HG03108 (cell line): ENCODE measurements around the gene NPLOC4.
"Not testable (repeated sequence)": the region's sequence is repeated elsewhere in the genome, so short reads cannot be mapped to it uniquely, and the experiment has no call there.

Source experiments
- ATAC-seq: cut with Tn5 transposase; IDR thresholded peaks from one replicate; pipeline ENCODE4 v1.9.1; 2021; ENCODE audit warnings: moderate library complexity; ENCODE audit not compliant: unreplicated experiment

The NPLOC4 gene

DNA sequence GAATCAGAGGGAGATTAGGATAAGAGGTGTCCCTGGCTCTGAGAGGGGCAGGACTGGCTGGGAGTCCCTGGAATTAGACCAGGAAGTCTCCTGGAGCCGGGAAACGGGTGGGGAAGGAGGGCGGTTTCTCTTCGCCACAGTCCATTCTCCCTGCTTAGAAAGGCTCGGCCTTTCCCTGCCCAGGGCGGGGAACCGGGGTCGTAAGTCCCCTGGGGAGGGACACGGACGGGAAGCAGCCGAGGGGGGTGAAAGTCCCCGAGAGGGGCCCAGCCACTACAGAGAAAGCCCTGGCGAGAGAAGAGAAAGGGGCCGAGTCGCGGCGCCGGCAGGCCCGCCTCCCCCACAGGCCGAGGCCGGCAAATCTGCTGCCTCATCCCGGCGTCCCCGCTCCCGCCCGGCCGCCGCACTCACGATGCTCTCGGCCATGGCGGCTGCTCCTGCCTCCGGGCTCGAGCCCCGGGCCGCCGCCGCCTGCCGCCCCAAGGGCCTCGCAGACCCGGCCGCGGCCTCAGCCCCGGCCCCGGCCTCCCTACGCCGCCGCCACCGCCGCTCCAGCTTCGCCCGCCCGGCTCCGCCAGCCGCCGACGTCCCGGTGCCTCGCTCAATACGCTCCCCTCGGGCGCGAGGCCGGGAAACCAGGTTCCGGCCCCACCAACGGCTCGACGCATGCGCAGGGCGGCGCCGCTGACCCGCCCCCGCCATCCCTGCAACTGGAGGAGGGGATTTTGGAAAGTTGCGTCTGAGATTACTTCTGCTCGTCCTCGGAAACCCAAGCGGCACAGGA, at the start of gene NPLOC4, which contains the start of gene TSPAN10:
Gene NPLOC4 (minus strand): TSS at position 608 of the 784 bp plus-strand sequence. CDS start 182 bp downstream, at position 426.
Gene TSPAN10 (plus strand): TSS at position 692 of the 784 bp plus-strand sequence. CDS start 5,217 bp downstream, outside the sequence.
- peak; percentile 81 for ATAC-seq

DNA sequence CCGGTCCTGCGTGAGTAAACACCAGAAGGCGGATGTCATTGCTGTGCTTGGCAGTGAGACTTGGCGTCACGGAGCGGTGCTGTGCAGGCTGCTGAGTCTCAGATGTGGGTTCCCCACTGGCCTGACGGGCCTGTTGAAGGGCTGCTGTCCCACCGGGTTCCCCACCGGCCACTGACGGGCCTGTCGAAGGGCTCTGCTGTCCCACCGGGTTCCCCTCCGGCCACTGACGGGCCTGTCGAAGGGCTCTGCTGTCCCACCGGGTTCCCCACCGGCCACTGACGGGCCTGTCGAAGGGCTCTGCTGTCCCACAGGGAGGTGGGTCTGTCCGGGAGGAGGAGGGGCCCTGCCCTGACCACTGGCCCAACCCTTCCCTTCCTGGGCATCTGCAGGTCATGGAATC, 49.7 kb upstream of the NPLOC4 start:
- no peak for ATAC-seq

DNA sequence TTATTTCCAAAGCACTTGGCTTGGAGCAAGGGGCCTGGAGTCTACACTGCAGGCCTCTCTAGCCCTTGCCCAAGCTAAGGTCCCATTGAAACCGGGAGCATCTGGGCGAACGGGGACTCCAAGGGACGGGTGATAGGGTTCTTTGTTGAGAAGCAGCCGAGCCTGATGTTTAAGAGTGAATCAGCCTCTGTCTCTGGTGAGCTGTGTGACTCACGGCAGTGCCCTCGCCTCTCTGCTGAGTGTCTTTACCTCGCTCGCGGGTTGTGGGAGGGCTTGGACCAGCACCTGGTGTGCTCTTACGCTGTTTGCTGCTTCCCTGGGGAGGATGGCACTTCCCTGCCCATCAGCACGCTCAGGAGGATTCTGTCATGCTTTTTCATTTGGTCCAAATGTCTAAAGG, 48.2 kb upstream of the NPLOC4 start:
- no peak for ATAC-seq

DNA sequence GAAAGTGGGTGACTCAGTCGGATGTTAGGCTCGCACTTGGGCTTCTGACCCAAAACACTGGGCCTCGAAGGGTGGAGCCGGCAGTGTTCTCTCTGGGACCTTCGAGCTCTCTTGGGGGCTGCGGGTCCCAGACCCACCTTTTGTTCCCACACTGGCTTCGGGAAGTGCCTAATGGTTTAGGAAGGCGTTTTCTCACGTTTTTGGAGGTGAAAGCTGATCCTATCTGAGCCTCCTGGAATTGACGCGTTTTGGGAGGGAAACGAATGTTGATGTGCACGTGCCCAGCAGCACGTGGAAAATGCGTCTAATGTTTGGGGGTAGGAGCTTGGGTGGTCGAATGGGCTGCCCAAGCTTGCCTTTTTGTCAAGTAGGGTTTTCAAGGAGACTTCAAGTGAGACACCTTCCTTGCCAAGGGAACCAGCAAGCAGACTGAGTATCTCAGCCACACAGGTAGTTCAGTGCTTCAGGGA, 47.6 kb upstream of the NPLOC4 start:
- ATAC-seq, result no peak

DNA sequence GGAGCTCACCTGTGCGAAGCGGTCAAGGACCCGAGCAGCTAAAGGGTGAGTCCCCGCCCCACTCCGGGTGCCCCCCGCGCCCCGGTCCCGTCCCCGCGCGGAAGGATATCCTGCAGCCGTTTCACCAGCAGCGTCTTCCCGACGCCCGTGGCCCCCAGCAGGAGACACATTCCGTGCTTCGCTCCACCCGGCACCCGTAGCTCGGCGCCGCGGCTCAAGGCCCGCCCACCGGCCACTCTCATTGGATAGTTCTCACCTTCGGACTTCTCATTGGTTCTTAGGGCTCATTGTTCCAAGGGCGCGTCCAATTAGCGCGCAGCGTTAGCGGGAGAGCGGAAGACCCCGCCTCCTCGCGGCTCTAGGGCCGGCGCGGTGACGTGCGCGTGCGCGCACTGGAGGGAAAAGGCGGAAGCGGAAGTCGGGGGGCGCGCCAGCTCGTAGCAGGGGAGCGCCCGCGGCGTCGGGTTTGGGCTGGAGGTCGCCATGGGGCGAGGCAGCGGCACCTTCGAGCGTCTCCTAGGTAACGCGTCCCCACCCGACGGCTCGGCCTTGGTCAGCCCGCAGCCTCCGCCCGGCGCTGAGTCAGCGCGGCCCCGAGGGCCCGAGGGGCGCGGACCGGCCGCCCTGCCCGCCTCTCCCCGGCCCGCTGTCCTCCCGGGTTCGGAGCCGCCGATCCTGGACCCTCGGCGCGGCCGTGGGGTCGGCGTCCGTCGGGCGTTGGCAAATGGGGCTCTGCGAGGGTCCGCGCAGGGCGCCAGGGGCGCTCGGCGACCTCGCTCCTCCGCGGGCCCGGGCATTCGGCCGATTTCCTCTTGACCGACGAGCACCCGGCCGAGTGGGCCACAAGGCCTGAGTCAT, 46.9 kb upstream of the NPLOC4 start, which contains the start of the genes ARL16 and HGS:
Gene ARL16 (minus strand): TSS at position 214 of the 858 bp plus-strand sequence. CDS start 44 bp downstream, at position 170.
Gene HGS (plus strand): TSS at position 428 of the 858 bp plus-strand sequence. CDS start 56 bp downstream, at position 484.
- ATAC-seq, result peak; percentile 92

DNA sequence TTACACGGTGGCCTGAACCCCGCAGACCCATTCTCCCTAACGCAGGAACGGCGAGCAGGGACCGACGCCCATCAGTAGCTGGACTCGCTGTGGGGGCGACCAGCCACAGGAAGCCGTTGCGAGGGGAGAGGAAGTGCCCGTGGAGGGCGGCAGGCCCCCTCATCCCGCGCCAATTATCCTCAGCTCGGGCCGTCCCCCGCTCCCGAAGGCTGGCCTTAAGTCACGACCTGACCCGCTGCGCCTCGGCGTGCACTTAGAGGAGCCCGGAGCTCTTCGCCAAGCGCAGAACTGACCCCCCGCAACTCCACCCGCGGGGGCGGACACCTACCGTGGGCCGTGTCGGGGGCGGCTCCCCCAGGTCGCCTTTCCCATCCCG, 46.3 kb upstream of the NPLOC4 start:
- ATAC-seq, result peak; percentile 17

DNA sequence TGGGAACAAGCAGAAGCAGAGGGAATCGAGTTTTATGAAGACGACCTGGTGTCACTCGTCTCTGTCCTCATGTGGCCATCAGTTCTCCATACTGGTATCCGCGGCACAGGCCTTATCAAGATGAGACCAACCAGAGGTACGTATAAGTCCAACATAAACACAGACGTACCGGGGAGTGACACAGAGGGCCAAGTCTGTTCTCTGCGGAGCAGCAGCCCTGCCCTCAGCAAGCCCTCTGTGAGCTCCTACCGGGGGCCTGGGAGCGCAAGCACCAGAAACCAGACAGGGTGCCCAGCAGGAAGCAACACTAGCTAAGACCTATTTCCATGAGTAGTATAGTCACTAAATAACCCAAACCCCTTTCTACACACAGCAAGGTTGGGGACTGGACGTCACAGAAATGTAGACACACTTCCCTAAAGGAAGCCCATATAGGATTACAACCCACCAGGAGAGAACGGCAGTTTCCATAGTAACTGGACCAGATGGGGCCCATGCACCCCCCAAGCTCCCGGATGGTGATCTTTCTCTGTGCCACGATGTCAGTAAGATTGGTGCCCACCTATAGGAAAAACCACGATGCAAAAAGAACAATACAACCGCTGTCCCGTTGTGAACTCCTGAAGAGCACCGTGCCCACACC, 45.8 kb upstream of the NPLOC4 start:
- ATAC-seq, result no peak

DNA sequence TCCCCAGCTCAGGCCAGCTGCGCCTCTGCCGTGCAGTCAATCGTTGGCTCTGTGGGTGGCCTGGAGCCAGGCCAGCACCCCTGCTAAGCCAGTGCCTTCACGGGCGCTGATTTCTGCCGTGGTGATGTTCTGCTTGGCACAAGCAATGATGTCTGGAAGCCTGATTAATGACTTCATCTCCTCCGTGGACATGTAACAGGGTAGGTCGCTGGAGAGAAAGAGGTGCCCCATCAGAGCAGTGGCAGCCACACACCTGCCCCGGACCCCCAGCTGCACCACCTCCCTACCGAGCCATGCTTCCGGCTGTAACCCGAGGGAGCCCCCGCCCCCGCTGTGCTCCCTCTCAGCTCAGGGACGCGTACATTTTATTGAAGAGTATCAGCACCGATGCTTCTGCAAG, 44.8 kb upstream of the NPLOC4 start:
- ATAC-seq, result no peak

DNA sequence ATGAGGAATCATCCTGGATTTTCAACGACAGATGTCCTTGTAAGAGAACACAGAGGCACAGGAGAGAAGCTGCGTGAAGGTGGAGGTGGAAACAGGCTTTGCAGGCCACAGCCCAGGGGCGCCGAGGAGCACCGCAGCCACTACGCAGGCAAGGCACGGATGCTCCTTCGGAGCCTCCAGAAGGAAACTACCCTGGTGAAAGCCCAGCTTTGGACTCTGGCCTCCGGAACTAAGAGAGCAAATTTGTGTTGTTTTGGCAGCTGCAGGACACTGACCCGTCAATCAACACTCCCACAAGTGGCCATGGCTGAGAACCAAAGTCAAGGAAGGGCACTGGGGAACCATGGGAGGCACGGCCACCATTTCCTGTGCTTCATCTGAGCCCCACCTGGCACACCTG, 43.2 kb upstream of the NPLOC4 start:
- ATAC-seq, result no peak

DNA sequence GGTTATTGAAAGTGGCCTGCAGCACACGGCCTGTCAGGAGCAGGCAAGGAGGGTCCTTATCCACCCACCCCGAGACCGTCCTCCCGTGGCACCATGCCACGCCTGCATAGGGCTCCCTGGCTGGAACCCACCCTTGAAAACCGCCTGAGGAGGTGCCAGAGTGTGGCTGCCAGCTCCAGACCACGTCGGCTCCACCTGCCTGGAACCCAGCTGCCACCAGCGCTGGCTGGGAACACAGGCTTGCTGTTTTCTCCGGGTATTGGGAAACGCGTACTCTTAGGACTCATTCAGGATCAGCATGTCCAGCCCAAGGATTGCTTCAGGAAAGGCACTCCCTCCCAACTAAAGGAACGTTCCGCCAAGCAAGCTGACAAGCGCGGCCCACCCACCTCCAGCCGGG, 40.0 kb upstream of the NPLOC4 start:
- no peak for ATAC-seq

DNA sequence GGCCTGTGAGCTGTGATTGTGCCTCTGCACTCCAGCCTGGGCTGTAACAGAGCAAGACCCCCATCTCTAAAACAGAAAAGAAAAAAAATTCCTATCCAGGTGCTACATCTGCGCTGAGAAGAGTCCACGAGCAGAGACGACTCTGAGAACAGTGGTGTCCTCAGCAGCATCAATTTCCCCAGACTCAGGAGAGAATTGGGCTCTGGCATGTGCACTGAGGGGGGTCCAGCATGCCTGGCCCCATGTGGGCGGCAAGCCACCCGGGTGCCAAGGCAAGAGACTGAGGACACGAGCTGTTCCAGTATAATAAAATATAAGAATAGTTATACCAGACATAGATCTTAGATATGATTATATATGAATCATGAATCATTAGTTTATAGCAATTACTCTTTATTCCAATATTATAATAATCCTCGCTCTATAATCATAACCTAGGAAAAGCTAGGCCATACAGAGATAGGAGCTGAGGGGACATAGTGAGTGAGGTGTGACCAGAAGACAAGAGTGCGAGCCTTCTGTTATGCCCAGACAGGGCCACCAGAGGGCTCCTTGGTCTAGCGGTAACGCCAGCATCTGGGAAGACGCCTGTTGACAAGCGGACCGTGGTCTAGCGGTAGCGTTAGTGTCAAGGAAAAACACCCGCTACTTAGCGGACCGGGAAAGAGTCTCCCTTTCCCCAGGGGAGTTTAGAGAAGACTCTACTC, 38.8 kb upstream of the NPLOC4 start:
- ATAC-seq, result not testable (repeated sequence)

DNA sequence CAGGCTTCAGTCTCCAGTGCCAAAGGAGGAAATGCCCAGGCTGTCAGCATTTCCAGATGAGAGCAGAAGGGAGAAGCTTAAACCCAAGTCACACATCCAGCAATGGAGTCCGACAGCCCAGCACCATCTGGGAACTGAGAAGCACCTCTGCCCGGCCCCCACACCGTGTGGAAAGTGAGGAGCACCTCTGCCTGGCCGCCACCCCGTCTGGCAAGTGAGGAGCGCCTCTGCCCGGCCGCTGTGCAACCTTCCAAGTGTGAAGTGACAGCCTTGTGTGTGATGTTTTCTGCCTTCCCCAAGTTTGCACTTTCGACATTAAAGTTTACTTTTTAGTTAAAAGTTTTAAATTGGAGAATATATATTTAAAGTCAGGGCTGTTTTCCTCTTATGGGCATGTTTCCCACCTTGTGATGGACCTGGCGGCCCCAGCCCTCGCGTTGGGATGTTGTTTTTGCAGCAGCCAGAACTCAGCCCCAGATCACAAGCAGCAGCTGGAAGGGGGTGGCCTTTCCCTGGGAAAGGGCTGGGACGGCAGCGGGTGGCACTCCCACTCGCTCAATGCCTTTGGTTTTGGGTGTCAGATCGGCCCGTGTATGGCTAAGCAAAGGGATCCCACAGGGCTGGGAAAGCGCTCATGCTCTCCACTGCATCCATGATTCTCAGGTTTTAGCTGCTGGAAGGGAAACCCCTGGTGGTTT, 36.8 kb upstream of the NPLOC4 start:
- ATAC-seq, result no peak

DNA sequence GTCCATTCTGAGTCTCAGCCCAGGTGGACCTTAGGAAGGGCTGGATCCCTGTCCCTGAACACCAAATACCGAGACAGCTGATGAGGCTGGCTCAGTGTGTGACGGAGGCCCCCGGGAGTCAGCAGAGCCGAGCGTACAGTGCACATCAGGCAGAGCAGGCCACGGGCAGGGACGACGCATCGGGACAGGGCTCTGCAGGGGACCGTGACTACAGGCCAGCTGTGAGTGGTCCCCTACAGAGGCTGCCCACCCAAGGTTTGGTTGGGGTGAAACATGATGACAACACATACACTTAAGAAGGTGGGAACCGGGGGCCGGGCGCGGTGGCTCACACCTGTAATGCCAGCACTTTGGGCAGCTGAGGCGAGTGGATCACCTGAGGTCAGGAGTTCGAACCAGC, 36.0 kb upstream of the NPLOC4 start:
- no peak for ATAC-seq

DNA sequence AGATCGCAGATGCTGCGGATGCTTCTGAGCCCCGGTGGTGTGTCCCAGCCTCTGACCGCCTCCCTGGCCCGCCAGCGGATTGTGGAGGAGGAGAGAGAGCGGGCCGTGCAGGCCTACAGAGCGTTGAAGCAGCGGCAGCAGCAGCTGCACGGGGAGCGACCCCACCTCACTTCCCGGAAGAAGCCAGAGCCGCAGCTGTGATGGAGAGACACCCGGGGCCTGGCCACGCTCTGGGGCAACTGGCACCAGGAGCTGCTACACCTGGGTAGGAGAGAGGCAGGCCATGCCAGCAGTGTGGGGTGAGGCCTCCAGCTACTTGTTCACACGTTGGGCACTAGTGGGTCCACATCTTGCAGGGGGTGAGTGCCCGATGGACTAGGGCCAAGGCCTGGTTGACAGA, 35.6 kb upstream of the NPLOC4 start:
- ATAC-seq, result no peak

DNA sequence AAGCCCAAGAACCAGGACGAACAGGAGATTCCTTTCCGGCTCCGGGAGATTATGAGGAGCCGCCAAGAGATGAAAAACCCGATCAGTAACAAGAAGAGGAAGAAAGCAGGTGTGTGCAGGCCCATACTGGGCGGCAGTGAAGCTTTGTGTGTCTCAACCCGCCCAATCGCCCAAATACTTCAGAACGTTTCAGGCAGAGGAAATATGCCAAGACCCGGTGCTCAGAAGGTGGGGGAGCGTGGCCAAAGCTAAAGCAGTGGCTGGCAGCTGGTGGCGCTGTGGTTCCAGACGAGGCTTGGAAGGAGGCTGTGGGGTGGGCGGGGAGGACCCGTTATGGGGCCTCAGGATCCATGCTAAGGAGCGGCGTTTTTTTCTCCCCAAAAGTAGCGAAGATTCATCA, 30.8 kb upstream of the NPLOC4 start:
- ATAC-seq, result no peak

DNA sequence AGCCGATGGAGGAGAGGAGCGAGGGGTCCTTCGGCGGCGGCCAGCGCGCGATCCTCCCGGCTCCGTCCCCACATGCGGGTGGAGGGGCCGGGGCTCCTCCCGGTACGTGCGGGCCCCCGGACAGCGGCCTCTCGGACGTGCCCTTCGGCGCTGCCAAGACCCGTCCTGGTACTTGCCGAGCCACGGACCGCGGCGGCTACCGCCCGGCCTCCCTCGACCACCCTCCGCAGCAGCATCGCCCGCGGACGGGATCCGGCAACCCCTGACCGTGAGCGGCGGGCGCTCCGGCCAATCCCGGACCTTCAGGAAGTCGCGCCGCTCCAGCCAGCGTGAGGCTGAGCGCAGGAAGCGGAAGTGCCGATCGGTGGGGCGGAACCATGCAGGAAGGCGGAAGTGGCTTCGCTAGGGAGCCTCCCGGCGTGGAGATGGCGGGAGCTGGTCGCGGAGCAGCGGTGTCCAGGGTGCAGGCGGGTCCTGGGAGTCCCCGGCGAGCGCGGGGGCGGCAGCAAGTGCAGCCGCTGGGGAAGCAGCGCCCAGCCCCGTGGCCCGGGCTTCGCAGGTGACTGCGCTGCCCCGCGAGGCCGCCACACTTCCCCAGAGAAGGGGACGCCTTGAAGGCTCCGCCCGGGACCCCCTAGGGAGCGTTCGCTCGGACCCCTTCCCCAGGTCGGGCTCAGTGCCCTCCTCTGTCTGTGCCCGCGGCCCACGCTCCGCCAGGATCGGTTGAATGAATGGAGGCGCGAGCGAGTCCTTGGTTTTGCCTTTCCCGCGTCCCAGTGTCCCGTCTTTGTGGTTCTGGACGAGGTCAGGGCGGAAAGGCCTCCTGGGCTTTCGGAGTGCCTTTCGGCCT, 29.7 kb upstream of the NPLOC4 start, which contains the start of the genes CCDC137 and OXLD1:
Gene CCDC137 (plus strand): TSS at position 396 of the 850 bp plus-strand sequence. CDS start 30 bp downstream, at position 426.
Gene OXLD1 (minus strand): TSS at position 264 of the 850 bp plus-strand sequence. CDS start 28 bp downstream, at position 236.
- peak; percentile 91 for ATAC-seq

DNA sequence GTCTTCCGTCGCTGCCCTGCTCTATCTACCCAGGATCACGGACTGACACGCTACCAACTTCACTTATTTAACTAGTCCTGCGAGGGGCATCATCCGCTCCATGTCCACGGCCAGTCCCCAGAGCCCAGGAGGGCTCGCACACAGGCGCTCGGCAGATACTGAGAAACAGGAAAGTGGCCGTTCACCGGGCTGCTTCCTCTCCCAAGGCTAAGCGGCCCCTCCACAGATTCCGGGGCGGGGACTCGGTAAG, 29.1 kb upstream of the NPLOC4 start:
- ATAC-seq, result peak; percentile 15

DNA sequence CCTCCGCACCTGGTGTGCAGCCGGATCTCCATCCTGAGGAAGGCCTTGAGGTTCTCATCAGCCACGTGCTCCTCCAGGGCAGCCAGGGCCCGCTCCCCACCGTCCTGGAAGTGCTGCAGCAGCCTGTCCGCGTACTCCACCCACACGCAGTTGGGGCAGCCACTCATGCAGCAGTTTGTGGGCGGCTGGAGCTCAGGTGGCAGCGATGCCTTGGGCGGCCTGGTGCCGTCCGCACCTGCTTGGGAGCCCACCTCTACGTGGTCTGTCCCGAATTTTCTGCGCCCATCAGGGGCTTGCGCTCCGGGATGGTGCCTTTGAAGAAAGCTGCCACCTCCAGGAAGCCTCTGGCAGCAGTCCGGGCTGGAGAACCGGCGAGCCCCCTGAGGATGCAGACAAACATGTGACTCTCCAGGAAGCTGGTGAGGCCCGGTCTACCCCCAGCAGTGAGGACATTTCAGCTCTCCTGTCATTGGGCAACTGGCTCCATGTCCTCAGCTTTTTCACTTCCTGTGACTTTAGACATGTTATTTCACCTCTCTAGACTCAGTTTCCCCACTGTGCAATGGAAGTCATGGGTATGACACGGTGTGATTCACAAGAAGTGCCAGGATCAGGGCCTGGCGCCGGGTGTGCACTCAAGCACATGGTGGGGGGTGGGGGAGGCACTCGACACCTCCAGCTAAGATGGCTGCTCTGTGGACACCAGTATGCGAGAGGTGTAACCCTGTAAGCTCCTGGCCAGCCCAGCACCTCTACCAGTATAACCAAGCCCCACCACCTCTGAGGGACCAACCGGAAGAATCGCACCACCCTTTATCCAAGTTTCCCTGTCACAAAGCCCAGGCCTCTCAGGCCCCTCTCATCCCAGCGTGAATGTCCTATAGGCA, 28.5 kb upstream of the NPLOC4 start:
- ATAC-seq, result no peak
